Measurements from ENCODE around the gene PPP1R14D.
A peak's percentile ranks its signal among the peaks of the same experiment; 100 is the strongest.
"Not testable (repeated sequence)": the region's sequence is repeated elsewhere in the genome, so short reads cannot be mapped to it uniquely, and the experiment has no call there.

The PPP1R14D gene

GRCh38 chr15:40828447-40829036 lies at the start of gene PPP1R14D:
Gene PPP1R14D, minus strand, starts transcription at chr15:40828708. Its CDS starts 67 bp downstream, at chr15:40828641.
- DNase-seq: no peak

- DNase-seq: no peak
Measured at GRCh38 chr15:40877694-40878093, 49.2 kb upstream of the PPP1R14D start.

GRCh38 chr15:40875991-40876730 lies 47.7 kb upstream of the PPP1R14D start:
- no peak for DNase-seq

GRCh38 chr15:40873694-40874561 lies 45.4 kb upstream of the PPP1R14D start, which contains the start of gene RHOV:
Gene RHOV, minus strand, starts transcription at chr15:40874234. Its CDS starts 95 bp downstream, at chr15:40874139.
- DNase-seq: peak; percentile 42

GRCh38 chr15:40872791-40873693 lies 44.5 kb upstream of the PPP1R14D start:
- DNase-seq: no peak

- DNase-seq: no peak
Measured at GRCh38 chr15:40871749-40872617, 43.5 kb upstream of the PPP1R14D start.

GRCh38 chr15:40870716-40871115 lies 42.2 kb upstream of the PPP1R14D start:
- no peak for DNase-seq

- no peak for DNase-seq
Measured at GRCh38 chr15:40869686-40870085, 41.2 kb upstream of the PPP1R14D start.

- DNase-seq: no peak
Measured at GRCh38 chr15:40867199-40867598, 38.7 kb upstream of the PPP1R14D start.

GRCh38 chr15:40863660-40864270 lies 35.3 kb upstream of the PPP1R14D start:
- DNase-seq: no peak

GRCh38 chr15:40861147-40861546 lies 32.6 kb upstream of the PPP1R14D start:
- DNase-seq: not testable (repeated sequence)

GRCh38 chr15:40859206-40859851 lies 30.8 kb upstream of the PPP1R14D start:
- DNase-seq: peak; percentile 11

- no peak for DNase-seq
Measured at GRCh38 chr15:40858706-40859105, 30.2 kb upstream of the PPP1R14D start.

GRCh38 chr15:40857601-40858341 lies 29.3 kb upstream of the PPP1R14D start:
- DNase-seq: no peak

GRCh38 chr15:40856746-40857145 lies 28.2 kb upstream of the PPP1R14D start:
- DNase-seq: no peak

GRCh38 chr15:40855706-40856234 lies 27.3 kb upstream of the PPP1R14D start:
- no peak for DNase-seq

- DNase-seq: no peak
Measured at GRCh38 chr15:40854161-40854560, 25.7 kb upstream of the PPP1R14D start.

GRCh38 chr15:40853241-40853890 lies 24.9 kb upstream of the PPP1R14D start:
- no peak for DNase-seq

- no peak for DNase-seq
Measured at GRCh38 chr15:40852529-40852928, 24.0 kb upstream of the PPP1R14D start.

Measured in DMS79 treated with DMSO at 0.1 percent for 48 hours (cell line).